ENCODE results near the gene USP26. TPM values are rescaled to one million over a fixed set of nuclear protein-coding genes. Genes with fewer than 3 reads are reported as not detected.
"Not testable (repeated sequence)": the region's sequence is repeated elsewhere in the genome, so short reads cannot be mapped to it uniquely, and the experiment has no call there.

Gene USP26
- total RNA-seq: not detected
- not detected for polyA plus RNA-seq
- 0 reads per million in 6 experiments for total RNA-seq

GRCh38 chrX:133097031-133097430 lies at the start of gene USP26:
Gene USP26, minus strand, starts transcription at chrX:133097109. Its CDS starts 68,889 bp downstream, at chrX:133028220.
- no peaks in the 10 kb centered on the region for H3K4me1 Mint-ChIP-seq
- POLR2A ChIA-PET: no interaction called here
- H3K4me3 Mint-ChIP-seq: no peak within 1 kb of the TSS
- DNase-seq: no peak
- H3K36me3 Mint-ChIP-seq: no peaks in the 10 kb centered on the region
- ATAC-seq: no peak
- H3K9me3 Mint-ChIP-seq: no peaks in the 10 kb centered on the region
- no peaks in the 10 kb centered on the region for H3K27me3 Mint-ChIP-seq
- no peak within 1 kb of the TSS for H3K27ac Mint-ChIP-seq

GRCh38 chrX:133134282-133134681 lies 37.4 kb upstream of the USP26 start:
- POLR2A ChIA-PET: no interaction called here
- Mint-ChIP-seq H3K27ac (no peak overlapping the region), H3K4me3 (no peak overlapping the region), H3K9me3 (no peaks in the 10 kb centered on the region), H3K27me3 (peaks cover 0 to 7% (median 0%) of the 10 kb centered on the region in 5 donors), H3K36me3 (no peaks in the 10 kb centered on the region), H3K4me1 (no peaks in the 10 kb centered on the region)
- ATAC-seq: no peak
- DNase-seq: no peak

- ATAC-seq (no peak), DNase-seq (no peak)
- peaks cover 0 to 24% (median 0%) of the 10 kb centered on the region in 5 donors for H3K27me3 Mint-ChIP-seq
- no peaks in the 10 kb centered on the region for H3K4me1 Mint-ChIP-seq
- H3K36me3 Mint-ChIP-seq: no peaks in the 10 kb centered on the region
- H3K4me3 Mint-ChIP-seq: no peak overlapping the region
- H3K9me3 Mint-ChIP-seq: no peaks in the 10 kb centered on the region
- no peak overlapping the region for H3K27ac Mint-ChIP-seq
- POLR2A ChIA-PET: no interaction called here
Observed at GRCh38 chrX:133120406-133120805, 23.5 kb upstream of the USP26 start.

GRCh38 chrX:133094098-133094731 lies 2.7 kb downstream of the USP26 start:
- no peaks in the 10 kb centered on the region for H3K9me3 Mint-ChIP-seq
- no peaks in the 10 kb centered on the region for H3K4me1 Mint-ChIP-seq
- no peak overlapping the region for H3K27ac Mint-ChIP-seq
- DNase-seq: no peak
- peaks cover 0 to 2% (median 0%) of the 10 kb centered on the region in 5 donors for H3K27me3 Mint-ChIP-seq
- H3K36me3 Mint-ChIP-seq: no peaks in the 10 kb centered on the region
- POLR2A ChIA-PET: no interaction called here
- H3K4me3 Mint-ChIP-seq: no peak overlapping the region
- ATAC-seq: no peak

GRCh38 chrX:133090236-133090809 lies 6.6 kb downstream of the USP26 start:
- ATAC-seq: no peak
- no peak overlapping the region for H3K27ac Mint-ChIP-seq

GRCh38 chrX:133089411-133089810 lies 7.5 kb downstream of the USP26 start:
- POLR2A ChIA-PET: no interaction called here
- Mint-ChIP-seq H3K4me3 (no peak overlapping the region), H3K36me3 (no peaks in the 10 kb centered on the region), H3K9me3 (no peaks in the 10 kb centered on the region), H3K27me3 (peaks cover 0 to 2% (median 0%) of the 10 kb centered on the region in 5 donors), H3K27ac (no peak overlapping the region), H3K4me1 (no peaks in the 10 kb centered on the region)
- ATAC-seq (no peak), DNase-seq (no peak)

More at GRCh38 chrX:133090236-133090809, 6.6 kb downstream of the USP26 start:
- peaks cover 0 to 2% (median 0%) of the 10 kb centered on the region in 5 donors for H3K27me3 Mint-ChIP-seq
- POLR2A ChIA-PET: no interaction called here
- no peak overlapping the region for H3K4me3 Mint-ChIP-seq
- H3K9me3 Mint-ChIP-seq: no peaks in the 10 kb centered on the region
- DNase-seq: no peak
- H3K36me3 Mint-ChIP-seq: no peaks in the 10 kb centered on the region
- H3K4me1 Mint-ChIP-seq: no peaks in the 10 kb centered on the region

- ATAC-seq (no peak), DNase-seq (no peak)
- Mint-ChIP-seq H3K36me3 (no peaks in the 10 kb centered on the region), H3K4me1 (peaks cover 0 to 7% (median 4%) of the 10 kb centered on the region in 4 donors), H3K9me3 (no peaks in the 10 kb centered on the region), H3K27me3 (peaks cover 0 to 2% (median 0%) of the 10 kb centered on the region in 5 donors), H3K27ac (no peak overlapping the region), H3K4me3 (no peak overlapping the region)
- POLR2A ChIA-PET: no interaction called here
Observed at GRCh38 chrX:133085785-133086184, 11.1 kb downstream of the USP26 start.

GRCh38 chrX:133085056-133085455 lies 11.9 kb downstream of the USP26 start:
- H3K4me1 Mint-ChIP-seq, ATAC-seq, H3K27me3 Mint-ChIP-seq, POLR2A ChIA-PET, DNase-seq, H3K9me3 Mint-ChIP-seq, H3K36me3 Mint-ChIP-seq, H3K27ac Mint-ChIP-seq, H3K4me3 Mint-ChIP-seq: not testable (repeated sequence)

GRCh38 chrX:133083899-133084298 lies 13.0 kb downstream of the USP26 start:
- no peaks in the 10 kb centered on the region for H3K36me3 Mint-ChIP-seq
- POLR2A ChIA-PET: no interaction called here
- H3K27me3 Mint-ChIP-seq: no peaks in the 10 kb centered on the region
- no peak overlapping the region for H3K4me3 Mint-ChIP-seq
- no peak overlapping the region for H3K27ac Mint-ChIP-seq
- ATAC-seq: no peak
- DNase-seq: no peak
- no peaks in the 10 kb centered on the region for H3K9me3 Mint-ChIP-seq
- peaks cover 0 to 7% (median 4%) of the 10 kb centered on the region in 4 donors for H3K4me1 Mint-ChIP-seq

- peak in 2 of 10 donors; percentile 9 to 22 for DNase-seq
- H3K27me3 Mint-ChIP-seq: no peaks in the 10 kb centered on the region
- POLR2A ChIA-PET: interaction anchor here (0.6 kb wide), 1 partner anchor 574 kb away, joined by 4 read pairs; no protein-coding TSS in a partner anchor
- H3K9me3 Mint-ChIP-seq: peaks cover 0 to 2% (median 0%) of the 10 kb centered on the region in 9 donors
- no peak overlapping the region for H3K4me3 Mint-ChIP-seq
- H3K4me1 Mint-ChIP-seq: peaks cover 0 to 7% (median 4%) of the 10 kb centered on the region in 4 donors
- no peaks in the 10 kb centered on the region for H3K36me3 Mint-ChIP-seq
- ATAC-seq: peak in 1 of 2 donors; percentile 56
- H3K27ac Mint-ChIP-seq: peak overlapping the region in 4 of 10 donors; percentile 13 to 57 (median 30)
Observed at GRCh38 chrX:133081990-133082389, 14.9 kb downstream of the USP26 start.

GRCh38 chrX:133077856-133078255 lies 19.1 kb downstream of the USP26 start:
- DNase-seq, H3K4me1 Mint-ChIP-seq, H3K27me3 Mint-ChIP-seq, POLR2A ChIA-PET, H3K36me3 Mint-ChIP-seq, H3K4me3 Mint-ChIP-seq, H3K27ac Mint-ChIP-seq, H3K9me3 Mint-ChIP-seq, ATAC-seq: not testable (repeated sequence)

GRCh38 chrX:133072566-133072965 lies 24.3 kb downstream of the USP26 start:
- peaks cover 0 to 1% (median 0%) of the 10 kb centered on the region in 9 donors for H3K9me3 Mint-ChIP-seq
- H3K4me3 Mint-ChIP-seq: no peak overlapping the region
- no peaks in the 10 kb centered on the region for H3K36me3 Mint-ChIP-seq
- no peak overlapping the region for H3K27ac Mint-ChIP-seq
- peaks cover 0 to 9% (median 0%) of the 10 kb centered on the region in 5 donors for H3K27me3 Mint-ChIP-seq
- no peak for ATAC-seq
- POLR2A ChIA-PET: no interaction called here
- DNase-seq: no peak
- H3K4me1 Mint-ChIP-seq: no peaks in the 10 kb centered on the region

- Mint-ChIP-seq H3K4me3 (no peak overlapping the region), H3K9me3 (peaks cover 0 to 3% (median 0%) of the 10 kb centered on the region in 9 donors), H3K4me1 (no peaks in the 10 kb centered on the region), H3K27ac (no peak overlapping the region), H3K36me3 (no peaks in the 10 kb centered on the region), H3K27me3 (peaks cover 1 to 18% (median 8%) of the 10 kb centered on the region in 5 donors)
- POLR2A ChIA-PET: no interaction called here
- no peak for DNase-seq
- no peak for ATAC-seq
Observed at GRCh38 chrX:133068461-133068860, 28.4 kb downstream of the USP26 start.
